IMR-90 (cell line): ENCODE measurements around the gene GPLD1. TPM values are rescaled to one million over a fixed set of nuclear protein-coding genes. Genes with fewer than 3 reads are reported as not detected.

ENCODE experiments used
- ATAC-seq: fragments of 200-7000 bp; cut with Tn5 transposase; 2 replicates; pipeline ENCODE4 v1.9.1; 2020; ENCODE audit warnings: low read depth, mild to moderate bottlenecking, moderate library complexity
- BruUV-seq: library from RNA; stranded (reverse); fragments of 400-500 nt; replicated peaks from 2 replicates; lab custom pipeline; 2021; lab: Mats Ljungman, UMichigan
- CTCF ChIA-PET: fragments of 300-600 bp; formaldehyde crosslinking; extraction: SDS; loops from one replicate; lab custom pipeline; 2021; ENCODE audit warnings: antibody characterized with exemption; lab: Yijun Ruan, JAX
- POLR2A ChIA-PET: fragments of 300-600 bp; sonication (Branson Sonifier 250); formaldehyde crosslinking; loops from one replicate; lab custom pipeline; 2022; ENCODE audit warnings: antibody characterized with exemption; ENCODE audit not compliant: unreplicated experiment; lab: Charles Lee
- DNase-seq: peaks from one replicate; pipeline ENCODE4 v3.0.0; 2013
- H2AFZ ChIP-seq: replicated peaks from 2 replicates; pipeline ENCODE3; 2013; ENCODE audit warnings: low read length, mild to moderate bottlenecking; ENCODE audit not compliant: poor library complexity
- H2AK5ac ChIP-seq: 2 replicates; pipeline ENCODE4 v1.6.1; 2013; ENCODE audit warnings: low read depth, low read length, inconsistent platforms
- H2AK9ac ChIP-seq: replicated peaks from 2 replicates; pipeline ENCODE3; 2013; ENCODE audit warnings: mild to moderate bottlenecking, low read depth, low read length, moderate library complexity; ENCODE audit not compliant: poor library complexity
- H2BK120ac ChIP-seq: 2 replicates; pipeline ENCODE4 v1.6.1; 2013; ENCODE audit warnings: low read depth, low read length, inconsistent platforms
- H2BK15ac ChIP-seq: 3 replicates; pipeline ENCODE4 v1.6.1; 2013; ENCODE audit warnings: low read depth, low read length, inconsistent platforms
- H2BK20ac ChIP-seq: 2 replicates; pipeline ENCODE4 v1.6.1; 2013; ENCODE audit warnings: low read depth, mild to moderate bottlenecking, inconsistent platforms, low read length, moderate library complexity
- H2BK5ac ChIP-seq: 2 replicates; pipeline ENCODE4 v1.6.1; 2013; ENCODE audit warnings: mild to moderate bottlenecking, low read depth, low read length, inconsistent platforms; ENCODE audit not compliant: poor library complexity, severe bottlenecking
- H3K14ac ChIP-seq: replicated peaks from 2 replicates; pipeline ENCODE4 v1.6.1; 2013; ENCODE audit warnings: low read depth, low read length, inconsistent platforms
- H3K18ac ChIP-seq: 2 replicates; pipeline ENCODE4 v1.6.1; 2013; ENCODE audit warnings: low read depth, low read length, control low read depth
- H3K23ac ChIP-seq: 2 replicates; pipeline ENCODE4 v1.6.1; 2013; ENCODE audit warnings: low read depth, low read length, inconsistent platforms
- H3K27ac ChIP-seq: 2 replicates; pipeline ENCODE4 v1.5.1; 2013; ENCODE audit warnings: mild to moderate bottlenecking, control low read depth, low read length; ENCODE audit not compliant: insufficient read depth
- H3K27me3 ChIP-seq: 2 replicates; pipeline ENCODE4 v1.6.1; 2013; ENCODE audit warnings: low read length; ENCODE audit not compliant: control insufficient read depth, insufficient read depth
- H3K36me3 ChIP-seq: 2 replicates; pipeline ENCODE4 v1.6.1; 2013; ENCODE audit warnings: low read length, mixed read lengths; ENCODE audit not compliant: control insufficient read depth, insufficient read depth
- H3K4ac ChIP-seq: 2 replicates; pipeline ENCODE4 v1.6.1; 2013; ENCODE audit warnings: low read depth, low read length, inconsistent platforms
- H3K4me1 ChIP-seq: 2 replicates; pipeline ENCODE4 v1.6.1; 2013; ENCODE audit warnings: low read length, mixed read lengths; ENCODE audit not compliant: control insufficient read depth, insufficient read depth
- H3K4me2 ChIP-seq: 2 replicates; pipeline ENCODE4 v1.6.1; 2013; ENCODE audit warnings: low read depth, mild to moderate bottlenecking, control low read depth, low read length, moderate library complexity
- H3K4me3 ChIP-seq: 2 replicates; pipeline ENCODE4 v1.5.1; 2013; ENCODE audit warnings: low read depth, mild to moderate bottlenecking, control low read depth, low read length, moderate library complexity; ENCODE audit not compliant: insufficient read depth
- H3K56ac ChIP-seq: 2 replicates; pipeline ENCODE4 v1.6.1; 2013; ENCODE audit warnings: low read length, inconsistent platforms; ENCODE audit not compliant: insufficient read depth; ENCODE audit errors: extremely low read depth
- H3K79me1 ChIP-seq, 2 experiments: 2 replicates each; pipeline ENCODE4 v1.6.1; 2013; ENCODE audit warnings: low read length in 2 of 2, inconsistent platforms in 1 of 2, low read depth in 1 of 2
- H3K9ac ChIP-seq: 2 replicates; pipeline ENCODE4 v1.6.1; 2013; ENCODE audit warnings: low read depth, low read length, control low read depth
- H3K9me1 ChIP-seq: 2 replicates; pipeline ENCODE4 v1.6.1; 2013; ENCODE audit warnings: low read length, inconsistent platforms; ENCODE audit not compliant: insufficient read depth
- H3K9me3 ChIP-seq: 2 replicates; pipeline ENCODE4 v1.6.1; 2013; ENCODE audit warnings: low read length; ENCODE audit not compliant: control insufficient read depth, insufficient read depth
- H4K20me1 ChIP-seq: 2 replicates; pipeline ENCODE4 v1.6.1; 2013; ENCODE audit warnings: low read length, inconsistent platforms; ENCODE audit not compliant: insufficient read depth
- H4K5ac ChIP-seq: 2 replicates; pipeline ENCODE4 v1.6.1; 2013; ENCODE audit warnings: mild to moderate bottlenecking, low read depth, low read length, control low read depth
- H4K8ac ChIP-seq, 2 experiments: 2 replicates each; pipeline ENCODE4 v1.6.1; 2013; ENCODE audit warnings: low read depth in 2 of 2, low read length in 2 of 2, control low read depth in 1 of 2, inconsistent platforms in 1 of 2
- H4K91ac ChIP-seq: 2 replicates; pipeline ENCODE4 v1.6.1; 2013; ENCODE audit warnings: low read depth, low read length, inconsistent platforms; ENCODE audit not compliant: insufficient read depth
- MAFK ChIP-seq: IDR thresholded peaks from 2 replicates; pipeline ENCODE4 v1.6.1; 2012; ENCODE audit warnings: low read depth, low read length, improper control_type of control experiment
- NFE2L2 ChIP-seq: fragments of 150-350 bp; IDR thresholded peaks from 2 replicates; pipeline ENCODE4 v1.6.1; 2016; ENCODE audit warnings: low read depth, mild to moderate bottlenecking, low read length
- SMC3 ChIP-seq: fragments of 150-350 bp; IDR thresholded peaks from 2 replicates; pipeline ENCODE4 v1.6.1; 2016; ENCODE audit warnings: low read depth, mild to moderate bottlenecking, antibody characterized with exemption, low read length, moderate library complexity
- dilution Hi-C: fragments of 300-500 bp; cut with HindIII; formaldehyde crosslinking; loops from one replicate; pipeline ENCODE4 v1.14.3; 2018; ENCODE audit warnings: low sequenced_read_pairs; ENCODE audit not compliant: unreplicated experiment
- in situ Hi-C: fragments of 300-500 bp; cut with MboI; formaldehyde crosslinking; loops from 3 replicates; pipeline ENCODE4 v1.14.3; 2019; ENCODE audit warnings: low sequenced_read_pairs, inconsistent platforms, mixed read lengths
- intact Hi-C: fragments of 100-400 bp; cut with micrococcal nuclease; formaldehyde crosslinking; loops from 2 replicates; pipeline ENCODE4 v1.10.0; 2022
- polyA plus RNA-seq, 3 experiments: library from polyadenylated mRNA; depleted of rRNA; stranded (reverse); fragments of >200 nt; gene quantifications; 2 replicates each; pipeline ENCODE4 v1.2.3, GENCODE V29; 2012; ENCODE audit warnings: low replicate concordance in 1 of 3
- total RNA-seq: library from RNA; depleted of rRNA; stranded (reverse); fragments of >200 nt; gene quantifications from 2 replicates; pipeline ENCODE4 v1.2.3, GENCODE V29; 2012

The GPLD1 gene
- total and polyA plus RNA-seq, 2 of the 4 experiments (the other 2 are of a cell fraction) = 0.05 to 0.18 TPM

DNA sequence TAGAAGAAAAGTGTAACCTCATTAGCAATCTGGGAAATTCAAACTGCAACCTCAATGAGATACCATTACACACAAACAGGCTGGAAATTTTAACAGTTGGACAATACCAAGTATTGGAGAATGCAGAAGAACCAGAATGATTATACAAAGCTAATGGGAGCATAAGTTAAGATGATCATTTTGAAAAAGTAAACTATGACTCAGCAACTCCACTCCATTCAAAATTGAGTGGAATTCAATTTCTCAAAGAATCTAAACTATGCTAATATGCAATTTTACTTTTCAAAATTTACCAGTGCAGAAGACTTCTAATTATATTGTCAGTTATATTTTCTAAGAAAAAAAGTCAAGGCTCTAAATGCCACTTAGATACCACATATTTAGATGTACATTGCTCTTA is 17.2 kb downstream of the GPLD1 start:
- H3K79me1 ChIP-seq = no peaks in the 10 kb centered on the region
- H2AK9ac ChIP-seq = no peak overlapping the region
- H3K9me3 ChIP-seq = no peaks in the 10 kb centered on the region
- dilution Hi-C loops = no loop called here
- no peak overlapping the region for H3K4ac ChIP-seq
- H2BK15ac ChIP-seq = no peak overlapping the region
- ATAC-seq (peak; percentile 57), DNase-seq (peak; percentile 12)
- intact Hi-C loops = no loop called here
- TF ChIP-seq SMC3 (no peak), MAFK (0 out of 2 replicates have a peak, but pooled peaks have one; percentile 24), NFE2L2 (peak; percentile 85)
- H4K5ac ChIP-seq = no peak overlapping the region
- no peak overlapping the region for H3K14ac ChIP-seq
- H4K91ac ChIP-seq = no peak overlapping the region
- H4K8ac ChIP-seq = no peak overlapping the region
- no peak overlapping the region for H3K4me2 ChIP-seq
- H3K4me1 ChIP-seq = no peaks in the 10 kb centered on the region
- H3K9me1 ChIP-seq = no peaks in the 10 kb centered on the region
- H3K56ac ChIP-seq = no peak overlapping the region
- H4K20me1 ChIP-seq = no peaks in the 10 kb centered on the region
- no peaks in the 10 kb centered on the region; the same call in 1 of the 2 replicates for H3K27me3 ChIP-seq
- no peak overlapping the region for H3K4me3 ChIP-seq
- ChIA-PET POLR2A (no interaction called here), CTCF (no interaction called here)
- H3K36me3 ChIP-seq = no peaks in the 10 kb centered on the region
- no peak overlapping the region for H3K27ac ChIP-seq
- H3K9ac ChIP-seq = no peak overlapping the region
- H3K18ac ChIP-seq = no peak overlapping the region
- no peak overlapping the region for H2BK120ac ChIP-seq
- no peak overlapping the region for H2AFZ ChIP-seq
- no TSS peak for BruUV-seq
- in situ Hi-C loops = no loop called here
- H2BK5ac ChIP-seq = no peak overlapping the region
- H2AK5ac ChIP-seq = no peak overlapping the region
- no peak overlapping the region for H3K23ac ChIP-seq
- no peak overlapping the region for H2BK20ac ChIP-seq
